ENCODE results near the gene TBCE. TPM values are rescaled to one million over a fixed set of nuclear protein-coding genes. Genes with fewer than 3 reads are reported as not detected.

The TBCE gene
- total RNA-seq, 2 donors from 2014 or later, result 26.9 to 28.8 TPM

DNA sequence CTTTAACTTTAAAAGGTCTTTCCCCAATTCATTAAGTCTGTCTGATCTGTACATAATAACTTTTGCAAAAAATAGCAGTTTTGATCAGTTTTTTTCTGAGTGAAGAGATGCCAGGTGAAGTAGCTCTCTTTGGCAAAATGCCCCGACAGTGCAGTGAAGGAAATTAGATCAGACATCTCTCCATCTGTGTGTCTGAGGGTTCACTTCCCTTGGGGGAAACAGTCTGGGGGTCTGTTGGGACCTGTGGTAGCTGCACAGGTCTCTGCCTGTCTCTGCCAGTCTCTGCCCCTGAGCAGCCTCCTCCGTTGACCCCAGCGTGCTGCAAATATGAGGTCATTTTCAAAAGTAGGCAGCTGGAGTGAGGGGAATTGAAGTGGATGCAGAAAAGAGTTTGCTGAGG, 54.5 kb downstream of the TBCE start:
- H3K36me3 Mint-ChIP-seq, result peaks cover 0 to 4% of the 10 kb centered on the region in 2 donors
- no peaks in the 10 kb centered on the region for H3K9me3 Mint-ChIP-seq
- DNase-seq (ENCODE audit: low spot score in 2 of 2), result no peak
- ATAC-seq, result no peak
- H3K27ac Mint-ChIP-seq, result no peak overlapping the region

- H3K27ac Mint-ChIP-seq, result peak overlapping the region; percentile 63 to 77
- no peak for DNase-seq (ENCODE audit: low spot score in 2 of 2)
- no peaks in the 10 kb centered on the region for H3K9me3 Mint-ChIP-seq
- peaks cover 0 to 4% of the 10 kb centered on the region in 2 donors for H3K36me3 Mint-ChIP-seq
- ATAC-seq, result peak; percentile 56 to 74
Measured at GRCh38 chr1:235423214-235423652, 56.0 kb downstream of the TBCE start.

GRCh38 chr1:235424092-235424491, 56.9 kb downstream of the TBCE start:
- no peaks in the 10 kb centered on the region for H3K9me3 Mint-ChIP-seq
- H3K36me3 Mint-ChIP-seq, result peaks cover 0 to 4% of the 10 kb centered on the region in 2 donors
- H3K27ac Mint-ChIP-seq, result no peak overlapping the region
- ATAC-seq (peak; percentile 26 to 48), DNase-seq (ENCODE audit: low spot score in 2 of 2) (no peak)

DNA sequence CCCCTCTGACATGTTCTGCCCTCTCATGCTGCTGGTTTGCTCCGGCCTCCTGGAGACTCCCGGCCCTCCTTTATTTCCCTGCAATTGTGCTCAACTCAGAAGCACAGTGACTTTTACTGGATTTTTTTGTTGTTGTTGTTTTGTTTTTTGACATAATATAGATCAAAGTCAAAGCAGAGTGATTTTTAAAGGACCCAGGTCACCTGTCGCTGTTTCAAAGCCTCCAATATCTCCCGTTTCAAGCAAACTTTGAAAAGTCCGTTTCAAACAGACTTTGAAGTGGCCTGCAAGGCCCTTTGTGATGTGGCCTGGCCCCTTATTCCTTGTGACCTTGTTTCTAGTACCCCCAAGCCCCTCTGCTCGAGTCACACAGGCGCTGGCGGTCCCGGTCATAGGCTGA, 58.1 kb downstream of the TBCE start:
- Mint-ChIP-seq H3K27ac (no peak overlapping the region), H3K36me3 (peaks cover 0 to 4% of the 10 kb centered on the region in 2 donors), H3K9me3 (no peaks in the 10 kb centered on the region)
- DNase-seq (ENCODE audit: low spot score in 2 of 2) (no peak), ATAC-seq (no peak)

GRCh38 chr1:235426143-235426542, 58.9 kb downstream of the TBCE start:
- H3K27ac Mint-ChIP-seq, result peak overlapping the region in 1 of 2 donors; percentile 16
- no peak for ATAC-seq

DNA sequence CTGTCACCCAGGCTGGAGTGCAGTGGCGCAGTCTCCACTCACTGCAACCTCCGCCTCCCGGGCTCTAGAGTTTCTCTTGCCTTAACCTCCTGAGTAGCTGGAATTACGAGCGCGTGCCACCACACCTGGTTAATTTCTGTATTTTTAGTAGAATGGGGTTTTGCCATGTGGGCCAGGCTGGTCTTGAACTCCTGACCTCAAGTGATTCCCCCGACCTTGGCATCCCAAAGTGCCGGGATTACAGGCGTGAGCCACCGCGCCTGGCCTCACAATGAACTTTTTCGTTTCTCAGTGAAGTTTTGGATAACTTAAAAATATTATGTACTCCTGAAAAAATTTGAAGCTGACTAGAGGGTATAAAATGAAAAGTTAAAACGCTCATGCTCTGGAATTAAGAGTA, 59.5 kb downstream of the TBCE start:
- Mint-ChIP-seq H3K27ac (no peak overlapping the region), H3K9me3 (no peaks in the 10 kb centered on the region), H3K36me3 (peaks cover 0 to 4% of the 10 kb centered on the region in 2 donors)
- ATAC-seq (no peak), DNase-seq (ENCODE audit: low spot score in 2 of 2) (no peak)

More at GRCh38 chr1:235426143-235426542, 58.9 kb downstream of the TBCE start:
- peaks cover 0 to 4% of the 10 kb centered on the region in 2 donors for H3K36me3 Mint-ChIP-seq
- no peak for DNase-seq (ENCODE audit: low spot score in 2 of 2)
- no peaks in the 10 kb centered on the region for H3K9me3 Mint-ChIP-seq

DNA sequence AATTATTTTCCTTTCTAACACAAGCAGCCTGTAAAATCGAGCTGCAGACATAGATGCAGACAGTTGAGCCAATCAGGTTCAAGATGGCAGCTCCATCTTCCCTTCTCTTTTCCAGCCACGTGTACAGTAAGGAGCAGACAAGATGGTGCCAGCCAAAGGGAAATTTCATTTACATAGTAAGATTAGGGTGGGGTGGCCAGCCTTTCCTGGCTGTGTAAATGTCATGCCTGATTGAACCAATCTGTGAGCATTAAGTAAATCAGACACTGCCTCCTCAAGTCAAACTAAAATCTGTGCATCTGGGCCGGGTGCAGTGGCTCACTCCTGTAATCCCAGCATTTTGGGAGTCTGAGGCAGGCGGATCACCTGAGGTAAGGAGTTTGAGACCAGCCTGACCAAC, 60.2 kb downstream of the TBCE start:
- Mint-ChIP-seq H3K27ac (no peak overlapping the region), H3K36me3 (peaks cover 0 to 4% of the 10 kb centered on the region in 2 donors), H3K9me3 (no peaks in the 10 kb centered on the region)
- no peak for DNase-seq (ENCODE audit: low spot score in 2 of 2)
- ATAC-seq, result no peak

DNA sequence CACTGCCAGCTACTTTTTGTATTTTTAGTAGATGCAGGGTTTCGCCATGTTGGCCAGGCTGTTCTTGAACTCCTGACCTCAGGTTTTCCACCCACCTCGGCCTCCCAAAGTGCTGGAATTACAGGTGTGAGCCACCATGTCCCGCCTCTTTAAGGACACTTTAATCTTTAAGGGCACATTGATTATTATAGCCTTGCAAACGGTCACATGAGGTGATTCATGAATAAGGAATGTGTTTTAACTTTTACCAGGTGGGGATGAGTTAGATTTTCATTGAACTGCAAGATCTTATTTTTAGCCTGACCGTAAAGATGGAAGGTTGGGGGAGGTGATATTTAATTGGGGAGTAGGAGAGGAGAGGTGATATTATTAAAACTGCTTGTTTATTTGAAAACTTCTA, 61.9 kb downstream of the TBCE start:
- ATAC-seq (no peak), DNase-seq (ENCODE audit: low spot score in 2 of 2) (no peak)
- H3K9me3 Mint-ChIP-seq, result no peaks in the 10 kb centered on the region
- no peak overlapping the region for H3K27ac Mint-ChIP-seq
- H3K36me3 Mint-ChIP-seq, result no peaks in the 10 kb centered on the region

GRCh38 chr1:235430991-235431390, 63.8 kb downstream of the TBCE start:
- DNase-seq (ENCODE audit: low spot score in 2 of 2) (no peak), ATAC-seq (no peak)
- H3K27ac Mint-ChIP-seq, result no peak overlapping the region
- no peaks in the 10 kb centered on the region for H3K9me3 Mint-ChIP-seq
- no peaks in the 10 kb centered on the region for H3K36me3 Mint-ChIP-seq

GRCh38 chr1:235434001-235434400, 66.8 kb downstream of the TBCE start:
- no peak for DNase-seq (ENCODE audit: low spot score in 2 of 2)
- ATAC-seq, result no peak
- H3K27ac Mint-ChIP-seq, result no peak overlapping the region
- H3K36me3 Mint-ChIP-seq, result peaks cover 4 to 5% of the 10 kb centered on the region in 2 donors
- no peaks in the 10 kb centered on the region for H3K9me3 Mint-ChIP-seq

GRCh38 chr1:235441159-235441685, 74.0 kb downstream of the TBCE start:
- peak overlapping the region in 1 of 2 donors; percentile 60 for H3K27ac Mint-ChIP-seq

DNA sequence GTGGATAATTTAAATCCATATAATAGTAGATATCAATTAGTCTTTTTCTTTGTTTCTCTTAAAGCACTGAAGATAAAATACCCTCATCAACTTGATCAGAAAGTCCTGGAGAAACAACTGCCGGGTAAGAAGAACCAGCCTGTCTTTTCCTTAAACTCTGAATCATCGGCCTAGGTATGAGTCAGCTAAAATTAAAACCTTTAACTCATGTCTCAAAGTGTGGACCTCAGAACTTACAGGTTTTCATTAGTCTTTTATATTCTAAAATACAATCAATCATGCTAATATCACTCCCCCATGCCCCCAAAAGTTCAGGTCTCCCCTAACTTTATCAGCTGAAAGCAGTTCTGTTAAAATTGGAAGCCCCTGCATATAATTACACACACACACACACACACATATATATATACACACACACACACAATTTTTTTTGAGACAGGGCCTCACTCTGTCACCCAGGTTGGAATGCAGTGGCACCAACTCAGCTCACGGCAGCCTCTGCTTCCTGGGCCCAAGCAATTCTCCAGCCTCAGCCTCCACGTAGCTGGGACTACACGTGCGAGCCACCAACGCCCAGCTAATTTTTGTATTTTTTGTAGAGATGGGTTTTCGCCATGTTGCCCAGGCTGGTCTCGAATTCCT, 75.7 kb downstream of the TBCE start:
- no peaks in the 10 kb centered on the region for H3K9me3 Mint-ChIP-seq
- H3K27ac Mint-ChIP-seq, result peak overlapping the region; percentile 35 to 85
- no peak for ATAC-seq
- no peak for DNase-seq (ENCODE audit: low spot score in 2 of 2)
- H3K36me3 Mint-ChIP-seq, result peaks cover 0 to 5% of the 10 kb centered on the region in 2 donors

More at GRCh38 chr1:235441159-235441685, 74.0 kb downstream of the TBCE start:
- DNase-seq (ENCODE audit: low spot score in 2 of 2) (no peak), ATAC-seq (no peak)
- H3K36me3 Mint-ChIP-seq, result peaks cover 3 to 5% of the 10 kb centered on the region in 2 donors
- H3K9me3 Mint-ChIP-seq, result no peaks in the 10 kb centered on the region

DNA sequence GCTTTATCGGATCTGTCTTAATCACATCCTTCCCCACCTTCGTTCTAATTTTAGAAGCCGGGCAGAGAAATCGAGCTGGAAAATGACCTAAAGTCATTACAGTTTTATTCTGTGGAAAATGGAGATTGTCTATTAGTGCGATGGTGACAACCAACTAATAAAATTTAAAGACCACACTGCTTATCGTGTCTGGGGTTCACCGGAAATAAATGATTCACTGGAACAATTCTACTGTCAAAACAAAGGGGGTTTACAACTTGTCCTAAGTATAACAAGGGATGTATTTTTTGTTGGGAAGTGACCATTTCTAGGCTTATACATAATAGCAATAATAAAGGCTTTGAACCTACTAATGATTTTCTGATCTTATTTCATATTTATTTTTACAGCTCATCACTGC, 81.4 kb downstream of the TBCE start:
- Mint-ChIP-seq H3K36me3 (peaks cover 0 to 4% of the 10 kb centered on the region in 2 donors), H3K27ac (no peak overlapping the region)
- no peak for ATAC-seq

GRCh38 chr1:235450433-235450832, 83.2 kb downstream of the TBCE start:
- DNase-seq (ENCODE audit: low spot score in 2 of 2) (no peak), ATAC-seq (no peak)
- Mint-ChIP-seq H3K36me3 (peaks cover 0 to 4% of the 10 kb centered on the region in 2 donors), H3K27ac (peak overlapping the region in 1 of 2 donors; percentile 16), H3K9me3 (no peaks in the 10 kb centered on the region)

More for the DNA sequence above, 81.4 kb downstream of the TBCE start:
- no peak for DNase-seq (ENCODE audit: low spot score in 2 of 2)
- no peaks in the 10 kb centered on the region for H3K9me3 Mint-ChIP-seq

- Mint-ChIP-seq H3K36me3 (peaks cover 0 to 4% of the 10 kb centered on the region in 2 donors), H3K9me3 (no peaks in the 10 kb centered on the region), H3K27ac (peak overlapping the region; percentile 9 to 16)
- ATAC-seq (no peak), DNase-seq (ENCODE audit: low spot score in 2 of 2) (no peak)
Measured at GRCh38 chr1:235450886-235451483, 83.8 kb downstream of the TBCE start.

DNA sequence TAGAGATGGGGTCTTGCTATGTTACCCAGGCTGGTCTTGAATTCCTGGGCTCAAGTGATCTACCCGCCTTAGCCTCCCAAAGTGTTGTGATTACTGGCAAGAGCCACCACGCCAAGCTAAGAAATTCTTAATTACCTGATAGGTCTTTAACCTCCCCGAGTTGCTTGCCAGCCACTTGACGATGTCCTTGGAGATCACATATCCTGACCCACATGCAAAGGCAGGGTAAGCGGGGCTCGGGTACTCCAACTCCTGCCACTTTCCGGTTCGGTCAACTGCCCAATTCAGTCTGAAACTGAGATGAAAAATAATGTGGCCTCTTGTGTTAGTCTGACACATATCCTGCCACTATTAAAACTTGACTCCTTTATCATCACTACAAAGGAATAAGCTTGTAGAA, 86.8 kb downstream of the TBCE start:
- Mint-ChIP-seq H3K36me3 (peaks cover 0 to 4% of the 10 kb centered on the region in 2 donors), H3K27ac (no peak overlapping the region), H3K9me3 (no peaks in the 10 kb centered on the region)
- no peak for DNase-seq (ENCODE audit: low spot score in 2 of 2)
- ATAC-seq, result no peak

- H3K27ac Mint-ChIP-seq, result no peak overlapping the region
- DNase-seq (ENCODE audit: low spot score in 2 of 2), result no peak
- H3K36me3 Mint-ChIP-seq, result peaks cover 0 to 3% of the 10 kb centered on the region in 2 donors
- H3K9me3 Mint-ChIP-seq, result no peaks in the 10 kb centered on the region
- no peak for ATAC-seq
Measured at GRCh38 chr1:235455097-235455496, 87.9 kb downstream of the TBCE start.

DNA sequence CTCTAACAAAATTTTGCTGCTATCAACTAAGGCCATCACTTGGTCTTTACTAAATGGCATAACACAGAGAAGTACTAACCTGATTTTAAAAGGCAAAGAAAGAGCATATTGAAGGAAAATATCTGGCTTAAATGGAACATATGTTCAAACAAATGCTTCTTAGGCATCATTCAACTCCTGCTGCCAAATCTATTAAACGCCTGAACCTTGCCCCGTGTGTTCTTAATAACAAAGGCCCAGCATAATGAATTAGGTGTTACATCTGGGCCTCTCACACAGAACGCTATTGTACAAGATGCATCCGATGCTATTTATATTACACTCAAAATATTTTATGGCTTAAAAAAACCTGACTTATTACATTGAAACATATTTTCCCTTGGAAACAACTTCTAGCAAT, 88.6 kb downstream of the TBCE start:
- DNase-seq (ENCODE audit: low spot score in 2 of 2) (no peak), ATAC-seq (no peak)
- no peak overlapping the region for H3K27ac Mint-ChIP-seq
- no peaks in the 10 kb centered on the region for H3K36me3 Mint-ChIP-seq
- H3K9me3 Mint-ChIP-seq, result no peaks in the 10 kb centered on the region
